HG03060 (cell line): ENCODE results near the gene ALG1.
"Not testable (repeated sequence)": the region's sequence is repeated elsewhere in the genome, so short reads cannot be mapped to it uniquely, and the experiment has no call there.

ENCODE experiments used
- ATAC-seq: cut with Tn5 transposase; IDR thresholded peaks from one replicate; pipeline ENCODE4 v1.9.1; 2021; ENCODE audit warnings: low read depth, moderate number of reproducible peaks; ENCODE audit not compliant: unreplicated experiment

The ALG1 gene

DNA sequence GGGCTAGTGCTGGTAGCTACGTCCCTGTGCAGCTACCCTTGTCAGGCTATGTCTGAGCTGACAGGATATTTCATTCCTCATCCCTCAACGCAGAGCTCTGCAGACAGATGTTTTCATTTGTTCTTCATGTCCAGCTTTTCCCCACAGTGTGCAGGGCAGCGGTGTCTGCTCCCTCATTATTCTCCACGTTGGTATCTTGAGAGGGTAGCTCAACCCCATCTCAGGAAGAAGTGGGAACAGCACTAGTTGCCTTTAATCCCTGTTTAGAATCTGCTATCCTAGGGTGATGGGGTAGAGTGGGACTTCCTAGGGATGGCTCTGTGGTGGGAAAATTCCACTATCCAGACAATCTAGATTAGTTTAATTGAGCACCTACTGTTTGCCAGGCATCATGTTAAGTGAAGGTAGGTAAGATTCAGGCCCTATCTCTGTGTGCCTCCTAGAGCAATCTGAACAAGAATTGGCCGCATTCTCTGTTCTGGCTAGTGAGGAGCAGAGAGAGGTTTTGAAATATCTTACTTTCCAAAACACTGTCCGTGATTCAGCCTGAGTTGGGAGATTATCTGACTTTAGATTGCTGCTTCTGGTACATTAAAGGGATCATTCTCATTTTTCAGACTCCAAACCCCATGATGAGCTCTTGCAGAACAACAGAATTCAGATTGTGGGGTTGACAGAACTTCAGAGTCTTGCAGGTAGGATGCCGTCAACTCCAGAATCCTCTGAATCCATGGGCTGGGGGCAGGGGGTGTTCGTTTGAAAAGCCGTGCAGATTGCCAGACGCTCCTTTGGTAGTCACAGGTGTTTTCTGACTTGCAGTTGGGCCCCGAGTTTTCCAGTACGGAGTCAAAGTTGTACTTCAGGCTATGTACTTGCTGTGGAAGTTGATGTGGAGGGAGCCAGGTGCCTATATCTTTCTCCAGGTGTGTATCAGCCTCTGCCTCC, 963 bp downstream of the ALG1 start:
- no peak for ATAC-seq

GRCh38 chr16:5073279-5073629, 1.6 kb downstream of the ALG1 start:
- ATAC-seq, result no peak

GRCh38 chr16:5073771-5074170, 2.1 kb downstream of the ALG1 start:
- not testable (repeated sequence) for ATAC-seq

DNA sequence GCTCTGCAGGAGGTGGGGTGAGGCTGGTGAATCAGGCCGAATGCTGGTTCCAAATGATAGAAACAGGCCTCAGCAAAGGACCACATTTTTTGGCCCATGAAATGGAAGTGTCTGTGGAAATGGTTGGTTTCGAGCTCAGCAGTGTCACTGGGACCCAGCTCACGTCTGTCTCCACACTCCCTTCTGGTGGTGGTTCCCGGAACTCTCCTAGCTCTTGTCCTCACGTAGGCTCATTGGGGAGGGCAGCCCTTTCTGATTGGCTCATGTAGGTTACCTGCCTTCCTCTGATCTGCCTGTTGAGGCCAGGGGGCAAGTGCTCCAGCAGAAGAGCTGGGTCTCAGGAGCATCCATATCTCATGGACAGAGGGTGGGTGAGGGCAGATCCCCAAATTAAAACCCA, 4.0 kb downstream of the ALG1 start:
- ATAC-seq, result no peak

DNA sequence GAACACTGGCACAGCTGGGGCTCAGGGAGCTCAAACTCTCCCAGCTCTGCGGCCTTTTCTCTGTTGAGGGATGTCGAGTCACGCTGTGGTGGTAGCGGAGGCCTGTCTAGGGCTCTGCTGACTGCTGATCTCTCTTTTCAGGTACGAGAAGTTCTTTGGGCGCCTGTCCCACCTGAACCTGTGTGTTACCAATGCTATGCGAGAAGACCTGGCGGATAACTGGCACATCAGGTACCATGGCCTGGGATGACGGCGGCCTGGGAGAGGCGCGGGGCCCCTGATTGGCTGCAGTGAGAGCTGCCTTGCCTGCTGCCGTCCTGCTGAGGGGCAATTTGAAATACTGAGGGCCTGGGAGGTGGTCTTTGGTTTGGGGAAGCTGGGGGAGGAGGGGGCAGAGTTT, 5.7 kb downstream of the ALG1 start:
- no peak for ATAC-seq

- ATAC-seq, result no peak
Observed at GRCh38 chr16:5078626-5079025, 7.0 kb downstream of the ALG1 start.

DNA sequence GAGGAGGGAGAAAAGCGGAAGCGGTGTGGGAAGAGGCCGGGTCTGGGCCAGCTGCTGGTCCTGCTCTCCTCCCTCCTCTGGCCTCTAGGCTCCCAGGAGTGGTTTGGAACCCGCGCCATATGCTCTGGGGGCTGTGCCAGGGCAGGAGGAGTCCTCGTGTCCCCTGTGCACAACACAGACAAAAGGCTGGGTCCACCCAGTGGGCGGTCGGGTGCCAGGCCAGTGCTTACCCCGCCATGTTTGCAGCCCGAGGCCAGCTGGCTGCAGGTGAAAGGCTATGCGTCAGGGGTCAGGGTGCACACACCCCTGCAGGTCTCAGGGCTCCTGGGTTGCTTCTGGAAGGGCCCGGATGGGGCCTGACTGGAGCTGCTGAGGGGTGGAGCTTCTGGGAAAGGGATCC, 8.8 kb downstream of the ALG1 start:
- ATAC-seq, result not testable (repeated sequence)

GRCh38 chr16:5080996-5081395, 9.4 kb downstream of the ALG1 start:
- ATAC-seq, result not testable (repeated sequence)

GRCh38 chr16:5083646-5084045, 12.0 kb downstream of the ALG1 start:
- not testable (repeated sequence) for ATAC-seq

DNA sequence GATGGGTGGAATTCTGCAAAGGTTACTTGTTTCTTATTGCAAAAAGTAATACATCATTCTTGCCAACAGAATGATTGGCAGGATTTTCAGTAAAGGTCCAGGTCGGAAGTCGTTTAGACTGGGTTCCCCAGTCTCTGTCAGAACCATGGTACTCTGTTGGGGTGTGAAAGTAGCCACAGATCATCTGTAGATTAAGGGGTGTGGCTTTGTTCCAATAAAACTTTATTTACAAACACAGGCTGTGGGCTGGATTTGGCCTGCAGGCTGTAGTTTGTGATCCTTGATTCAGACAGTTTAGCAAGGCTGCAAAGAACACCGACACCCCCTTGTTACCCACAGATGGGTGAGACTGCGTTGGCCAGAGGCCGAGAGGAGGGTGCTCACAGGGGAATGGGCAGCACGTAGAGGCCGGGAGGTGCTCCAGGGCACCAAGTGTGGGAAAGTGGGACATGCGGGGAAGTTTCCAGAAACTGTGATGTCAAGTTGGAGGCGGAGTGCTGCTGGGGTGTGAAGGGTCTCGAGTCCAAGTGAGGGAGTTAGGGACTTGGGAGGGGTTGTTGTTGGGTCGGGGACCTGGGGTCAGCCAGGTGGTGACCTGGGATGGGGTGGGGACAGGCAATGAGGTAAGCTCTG, 12.6 kb downstream of the ALG1 start:
- ATAC-seq, result not testable (repeated sequence)

GRCh38 chr16:5084802-5085201, 13.2 kb downstream of the ALG1 start:
- ATAC-seq, result not testable (repeated sequence)

GRCh38 chr16:5085716-5086115, 14.1 kb downstream of the ALG1 start:
- ATAC-seq, result not testable (repeated sequence)

DNA sequence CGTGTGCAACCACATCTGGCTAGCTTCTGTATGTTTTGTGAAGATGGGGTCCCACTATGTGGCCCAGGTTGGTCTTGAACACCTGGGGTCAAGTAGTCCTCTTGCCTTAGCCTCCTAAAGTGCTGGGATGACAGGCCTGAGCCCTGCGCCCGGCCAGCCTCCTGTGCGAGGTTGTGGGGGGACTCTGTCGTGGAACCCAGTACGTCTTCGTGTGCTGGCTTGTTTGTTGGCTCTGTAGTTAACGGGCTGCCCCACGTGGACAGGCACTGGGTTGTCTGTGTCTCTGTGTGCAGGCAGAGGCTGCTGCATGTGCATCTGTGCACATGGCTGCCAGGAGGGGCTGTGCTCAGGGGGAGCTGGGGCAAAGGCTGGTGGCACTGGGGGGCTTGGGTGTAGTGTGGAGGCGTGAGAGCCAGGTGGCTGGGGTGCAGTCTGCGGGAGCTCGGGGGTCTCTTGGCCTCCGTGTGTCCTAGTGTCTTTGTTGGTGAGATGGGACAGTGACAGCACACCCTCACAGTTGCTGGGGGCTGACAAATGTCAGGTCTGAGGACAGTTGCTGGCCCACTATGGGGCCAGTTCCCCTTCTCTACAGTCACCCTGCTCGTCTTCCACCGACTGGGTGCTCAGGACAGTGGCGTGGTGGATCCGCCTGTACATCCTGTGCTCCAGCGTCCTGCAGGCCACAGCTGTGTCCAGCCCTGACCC, 16.6 kb downstream of the ALG1 start:
- not testable (repeated sequence) for ATAC-seq

DNA sequence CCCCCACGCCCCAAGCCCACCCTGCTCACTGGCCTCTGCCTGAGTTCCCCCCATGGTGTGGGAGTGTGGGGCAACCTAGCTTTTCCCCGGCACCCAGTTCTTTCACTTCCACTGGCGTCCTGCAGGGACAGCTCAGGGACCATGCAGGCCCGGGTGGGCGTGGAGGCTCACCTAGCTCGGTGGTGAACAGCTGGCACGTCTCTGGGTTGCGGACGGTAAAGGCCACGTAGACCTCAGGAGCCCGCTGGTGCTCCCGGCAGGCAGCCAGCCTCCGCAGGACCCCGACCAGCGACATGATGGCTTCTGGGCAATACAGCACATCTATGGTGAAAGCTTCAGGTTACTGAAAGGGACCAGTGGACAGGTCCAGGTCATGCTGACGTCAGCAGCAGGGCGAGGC, 17.3 kb downstream of the ALG1 start:
- ATAC-seq, result not testable (repeated sequence)

GRCh38 chr16:5089911-5090555, 18.4 kb downstream of the ALG1 start:
- ATAC-seq, result not testable (repeated sequence)

- not testable (repeated sequence) for ATAC-seq
Observed at GRCh38 chr16:5090592-5090991, 18.9 kb downstream of the ALG1 start.

- ATAC-seq, result not testable (repeated sequence)
Observed at GRCh38 chr16:5093081-5093480, 21.4 kb downstream of the ALG1 start.

DNA sequence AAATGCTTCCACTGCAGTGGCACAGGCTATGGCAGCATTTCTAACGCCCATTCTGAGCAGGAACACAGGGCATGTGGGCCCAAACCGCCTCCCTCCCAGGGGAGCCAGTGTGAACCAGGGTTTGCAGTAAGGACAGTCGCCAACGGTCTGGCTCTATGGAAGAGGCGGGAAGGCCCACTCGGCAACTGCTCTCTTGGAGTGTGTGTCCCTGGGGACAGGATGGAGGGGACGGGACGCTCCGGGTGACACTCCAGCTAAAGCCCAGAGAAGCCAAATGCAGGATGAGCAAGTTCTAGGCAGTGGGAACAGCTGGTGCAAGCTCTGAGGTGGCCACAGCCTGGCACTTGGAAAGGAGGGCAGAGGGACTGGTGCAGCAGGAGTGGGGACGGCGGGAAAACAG, 22.1 kb downstream of the ALG1 start:
- not testable (repeated sequence) for ATAC-seq

GRCh38 chr16:5095145-5095830, 23.6 kb downstream of the ALG1 start:
- not testable (repeated sequence) for ATAC-seq

DNA sequence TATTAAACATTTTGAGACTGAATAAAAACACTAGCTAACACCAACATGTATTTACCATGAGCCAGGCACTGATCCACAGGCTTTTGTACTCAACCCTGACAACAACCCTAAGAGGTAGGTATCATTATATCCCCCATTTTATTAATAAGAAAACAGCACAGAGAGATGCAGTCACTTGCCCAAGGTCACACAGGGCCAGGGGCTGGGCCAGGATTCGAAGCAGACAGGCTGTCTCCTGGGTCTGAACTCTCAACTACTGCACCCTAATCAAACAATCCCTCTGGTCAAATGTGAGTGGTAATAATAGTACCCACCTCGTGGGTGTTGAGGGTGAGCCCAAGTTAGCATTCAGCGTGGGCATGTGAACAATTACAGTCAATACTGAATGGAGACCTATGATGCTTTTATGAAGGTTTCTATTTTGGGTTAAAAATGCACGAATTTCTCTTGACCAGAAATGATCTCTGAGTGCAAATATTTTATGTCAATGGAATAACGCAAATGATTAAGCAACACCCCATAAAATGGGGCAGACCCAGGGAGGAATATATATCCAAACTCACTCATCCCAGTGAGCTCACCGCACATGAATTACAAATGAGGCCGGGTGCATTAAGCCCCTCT, 24.9 kb downstream of the ALG1 start:
- ATAC-seq, result not testable (repeated sequence)
